Measurements from ENCODE around the gene BPIFB3. TPM values are rescaled to one million over a fixed set of nuclear protein-coding genes. Genes with fewer than 3 reads are reported as not detected.

BPIFB3 gene
- total RNA-seq, 1 donor from 2014 or later, result not detected

- no peaks in the 10 kb centered on the region for H3K36me3 Mint-ChIP-seq
- peaks cover 7% of the 10 kb centered on the region for H3K9me3 Mint-ChIP-seq
- H3K4me3 Mint-ChIP-seq, result no peak overlapping the region
- peaks cover 6% of the 10 kb centered on the region for H3K27me3 Mint-ChIP-seq (ENCODE audit: low read depth)
- DNase-seq (ENCODE audit: low spot score in 2 of 2, unreplicated experiment in 2 of 2), result no peak
- H3K27ac Mint-ChIP-seq, result no peak overlapping the region
- no peak for TF ChIP-seq CTCF (IDR thresholded peaks at IDR 0.05; ENCODE audit: unreplicated experiment)
- no peaks in the 10 kb centered on the region for H3K4me1 Mint-ChIP-seq
Measured at GRCh38 chr20:33051333-33051732, 2.4 kb upstream of the BPIFB3 start.

- Mint-ChIP-seq H3K4me3 (no peak overlapping the region), H3K9me3 (no peaks in the 10 kb centered on the region), H3K27ac (no peak overlapping the region), H3K36me3 (no peaks in the 10 kb centered on the region), H3K4me1 (no peaks in the 10 kb centered on the region), H3K27me3 (ENCODE audit: low read depth) (peaks cover 9% of the 10 kb centered on the region)
- no peak for DNase-seq (ENCODE audit: low spot score in 2 of 2, unreplicated experiment in 2 of 2)
- no peak for TF ChIP-seq CTCF (IDR thresholded peaks at IDR 0.05; ENCODE audit: unreplicated experiment)
Measured at GRCh38 chr20:33054381-33054780, 678 bp downstream of the BPIFB3 start.

- H3K4me3 Mint-ChIP-seq, result no peak overlapping the region
- no peak overlapping the region for H3K27ac Mint-ChIP-seq
- no peaks in the 10 kb centered on the region for H3K4me1 Mint-ChIP-seq
- DNase-seq (ENCODE audit: low spot score in 2 of 2, unreplicated experiment in 2 of 2), result no peak
- no peaks in the 10 kb centered on the region for H3K9me3 Mint-ChIP-seq
- H3K27me3 Mint-ChIP-seq (ENCODE audit: low read depth), result peaks cover 9% of the 10 kb centered on the region
- no peaks in the 10 kb centered on the region for H3K36me3 Mint-ChIP-seq
- TF ChIP-seq CTCF (IDR thresholded peaks at IDR 0.05; ENCODE audit: unreplicated experiment), result no peak
Measured at GRCh38 chr20:33054791-33055190, 1.1 kb downstream of the BPIFB3 start.

GRCh38 chr20:33059136-33059535 is 5.4 kb downstream of the BPIFB3 start:
- no peaks in the 10 kb centered on the region for H3K9me3 Mint-ChIP-seq
- no peak for TF ChIP-seq CTCF (IDR thresholded peaks at IDR 0.05; ENCODE audit: unreplicated experiment)
- no peak overlapping the region for H3K27ac Mint-ChIP-seq
- H3K4me1 Mint-ChIP-seq, result no peaks in the 10 kb centered on the region
- no peaks in the 10 kb centered on the region for H3K36me3 Mint-ChIP-seq
- H3K27me3 Mint-ChIP-seq (ENCODE audit: low read depth), result peaks cover 8% of the 10 kb centered on the region
- no peak overlapping the region for H3K4me3 Mint-ChIP-seq
- DNase-seq (ENCODE audit: low spot score in 2 of 2, unreplicated experiment in 2 of 2), result no peak

- TF ChIP-seq CTCF (IDR thresholded peaks at IDR 0.05; ENCODE audit: unreplicated experiment), result no peak
- Mint-ChIP-seq H3K27ac (no peak overlapping the region), H3K36me3 (no peaks in the 10 kb centered on the region), H3K27me3 (ENCODE audit: low read depth) (peaks cover 5% of the 10 kb centered on the region), H3K4me1 (no peaks in the 10 kb centered on the region), H3K4me3 (no peak overlapping the region), H3K9me3 (no peaks in the 10 kb centered on the region)
- DNase-seq (ENCODE audit: low spot score in 2 of 2, unreplicated experiment in 2 of 2), result no peak
Measured at GRCh38 chr20:33059741-33060390, 6.2 kb downstream of the BPIFB3 start.

- no peak overlapping the region for H3K27ac Mint-ChIP-seq
- no peaks in the 10 kb centered on the region for H3K36me3 Mint-ChIP-seq
- H3K4me3 Mint-ChIP-seq, result no peak overlapping the region
- no peak for DNase-seq (ENCODE audit: low spot score in 2 of 2, unreplicated experiment in 2 of 2)
- no peaks in the 10 kb centered on the region for H3K4me1 Mint-ChIP-seq
- peaks cover 3% of the 10 kb centered on the region for H3K27me3 Mint-ChIP-seq (ENCODE audit: low read depth)
- TF ChIP-seq CTCF (IDR thresholded peaks at IDR 0.05; ENCODE audit: unreplicated experiment), result no peak
- no peaks in the 10 kb centered on the region for H3K9me3 Mint-ChIP-seq
Measured at GRCh38 chr20:33061658-33062028, 7.9 kb downstream of the BPIFB3 start.
